GM21526 (cell line): ENCODE results near the gene DYNLT1.
"Not testable (repeated sequence)": the region's sequence is repeated elsewhere in the genome, so short reads cannot be mapped to it uniquely, and the experiment has no call there.

ENCODE experiments used
- ATAC-seq: cut with Tn5 transposase; IDR thresholded peaks from one replicate; pipeline ENCODE4 v1.9.1; 2021; ENCODE audit warnings: moderate library complexity; ENCODE audit not compliant: unreplicated experiment, low FRiP score

DYNLT1 gene

DNA sequence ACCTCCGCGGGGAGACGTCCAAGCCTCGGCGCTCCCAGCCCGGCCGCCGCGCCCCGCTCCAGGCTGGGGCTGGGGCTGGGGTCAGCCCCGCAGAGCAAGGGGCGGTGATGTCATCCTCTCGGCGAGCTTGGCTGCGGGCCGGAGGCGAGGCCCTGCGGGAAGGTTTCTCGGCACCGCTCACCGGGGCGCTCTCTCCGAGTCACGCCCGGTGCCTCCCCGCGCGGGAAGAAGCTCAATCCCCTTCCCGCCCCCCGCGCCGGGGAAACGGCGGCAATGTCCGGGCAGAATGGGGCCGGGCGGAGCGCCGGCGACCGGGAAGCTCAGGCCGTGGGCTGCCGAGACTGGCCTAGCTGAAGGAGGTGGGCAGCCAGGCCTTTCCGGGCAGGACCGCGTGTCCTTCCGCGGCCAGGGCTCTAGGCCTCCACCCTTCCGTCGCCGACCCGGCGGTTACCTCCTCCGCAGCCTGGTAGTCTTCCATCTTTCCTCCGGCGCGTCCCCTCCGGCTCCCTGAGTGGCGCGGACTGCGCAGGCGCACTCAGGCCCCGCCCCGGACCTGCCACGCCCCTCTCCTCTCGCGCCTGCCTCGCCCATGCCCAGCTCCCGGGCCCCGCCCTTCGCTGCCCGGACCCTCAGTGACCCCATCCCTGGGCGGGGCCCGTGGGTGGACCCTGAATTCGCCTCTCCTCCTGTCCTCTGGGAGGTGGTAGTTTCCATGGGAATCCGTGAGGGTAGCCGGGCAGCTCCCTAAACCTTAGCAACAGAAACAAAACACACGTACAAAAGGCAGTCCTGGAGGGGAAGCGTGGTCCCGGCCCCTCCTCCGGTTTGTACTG, at the start of gene DYNLT1:
DYNLT1 (minus strand) TSS at position 513 of the 833 bp plus-strand sequence; CDS start at position 478, 35 bp downstream.
- ATAC-seq, result peak; percentile 52

GRCh38 chr6:158688860-158689259, 44.3 kb upstream of the DYNLT1 start:
- no peak for ATAC-seq

DNA sequence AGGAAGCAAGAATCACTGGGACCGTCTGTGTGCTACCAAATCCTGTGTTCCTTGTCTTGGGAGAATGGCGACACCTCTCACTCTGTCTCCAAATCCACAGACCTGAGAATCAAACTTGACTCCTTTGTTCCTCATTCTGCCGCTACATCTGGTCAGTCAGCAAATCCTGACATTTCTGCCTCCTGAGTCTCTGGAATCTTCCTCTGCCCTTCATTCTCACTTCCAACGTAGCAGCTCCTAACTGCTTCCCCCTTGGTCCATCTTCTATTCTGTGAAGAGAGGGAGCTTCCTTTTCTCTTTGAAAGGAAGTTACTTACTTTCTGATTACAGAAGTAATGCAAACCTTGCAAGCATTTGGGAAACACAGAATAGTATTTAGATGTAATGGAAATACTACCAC, 43.0 kb upstream of the DYNLT1 start:
- no peak for ATAC-seq

DNA sequence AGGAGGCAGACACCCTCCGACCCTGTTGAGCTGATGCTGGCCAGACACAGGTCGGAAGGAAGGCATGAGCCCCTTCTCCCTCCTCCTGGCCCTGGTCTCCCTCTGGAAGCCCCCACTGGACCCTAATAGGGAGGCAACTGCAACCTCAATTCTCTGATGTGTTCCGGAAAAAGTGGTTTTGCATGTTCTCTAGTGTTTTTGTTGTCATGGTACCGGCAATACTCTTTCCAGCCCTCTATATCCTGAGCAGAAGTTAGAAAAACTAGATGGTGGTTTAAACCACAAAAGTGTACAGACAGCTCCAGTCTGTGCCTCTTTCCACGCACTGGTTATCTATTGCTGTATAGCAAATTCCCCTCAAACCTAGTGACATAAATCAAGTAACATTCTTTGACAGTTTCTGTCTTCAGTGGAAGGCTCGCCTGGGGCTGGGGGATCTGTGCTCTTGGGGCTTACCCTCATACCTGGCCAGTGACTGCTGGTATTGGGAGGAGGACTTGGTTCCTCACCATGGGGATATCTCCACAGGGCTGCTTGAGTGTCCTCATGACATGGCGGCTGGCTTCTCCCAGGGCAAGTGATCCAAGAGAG, 42.3 kb upstream of the DYNLT1 start:
- ATAC-seq, result no peak

DNA sequence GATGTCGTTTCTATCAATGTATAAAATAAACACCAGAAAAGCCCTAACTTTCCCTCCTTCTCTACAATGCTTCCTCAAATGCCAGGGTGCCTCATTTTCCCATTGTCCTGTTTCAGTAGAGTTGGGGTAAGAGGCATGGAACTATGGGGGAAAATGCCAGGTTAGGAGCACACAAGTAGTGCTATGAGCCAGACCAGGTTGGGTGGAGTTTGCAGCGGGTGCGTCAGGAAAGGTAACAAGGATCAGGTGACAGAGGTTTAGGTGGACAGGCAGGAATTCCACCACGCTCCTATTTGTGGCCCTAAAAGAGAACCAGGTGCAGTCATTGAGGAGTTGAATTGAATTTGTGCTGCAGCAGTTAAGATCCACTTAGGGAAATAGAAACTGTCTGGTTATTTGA, 41.8 kb upstream of the DYNLT1 start:
- ATAC-seq, result no peak

- ATAC-seq, result no peak
Observed at GRCh38 chr6:158684745-158685324, 40.3 kb upstream of the DYNLT1 start.

GRCh38 chr6:158684311-158684710, 39.8 kb upstream of the DYNLT1 start:
- ATAC-seq, result no peak

DNA sequence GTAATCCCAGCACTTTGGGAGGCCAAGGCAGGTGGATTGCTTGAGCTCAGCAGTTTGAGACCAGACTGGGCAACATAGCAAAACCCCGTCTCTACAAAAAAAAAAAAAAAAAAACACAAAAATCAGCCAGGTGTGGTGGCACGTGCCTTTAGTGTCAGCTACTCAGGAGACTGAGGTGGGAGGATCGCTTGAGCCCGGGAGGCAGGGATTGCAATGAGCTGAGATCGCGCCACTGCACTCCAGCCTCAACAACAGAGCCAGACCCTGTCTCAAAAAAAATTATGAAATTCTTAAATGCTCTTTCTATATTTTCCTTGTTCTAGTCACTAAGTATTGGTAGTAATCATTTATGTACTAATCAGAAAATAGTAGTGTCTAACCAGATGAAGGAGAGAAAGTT, 35.9 kb upstream of the DYNLT1 start:
- ATAC-seq, result no peak

DNA sequence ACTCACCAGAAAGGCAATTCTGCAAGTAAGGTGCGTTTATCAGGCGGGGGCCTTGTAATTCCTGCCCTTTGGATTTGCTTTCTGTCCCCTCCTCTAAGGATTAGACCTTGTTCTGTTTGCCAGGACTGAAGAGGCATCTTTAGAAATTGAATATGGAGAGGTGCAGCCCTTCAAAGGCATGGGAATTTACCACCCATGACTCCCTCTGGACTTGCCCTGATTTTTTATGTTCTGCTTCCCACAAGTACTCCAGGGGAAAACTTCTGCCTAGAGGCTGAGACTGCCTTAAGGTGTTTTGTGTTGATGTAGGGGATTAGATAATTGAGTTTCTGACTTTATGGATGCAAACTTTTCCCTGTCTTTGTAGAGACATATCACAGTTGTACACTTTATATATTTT, 35.5 kb upstream of the DYNLT1 start:
- no peak for ATAC-seq

- no peak for ATAC-seq
Observed at GRCh38 chr6:158677906-158678578, 33.5 kb upstream of the DYNLT1 start.

- ATAC-seq, result not testable (repeated sequence)
Observed at GRCh38 chr6:158677094-158677493, 32.6 kb upstream of the DYNLT1 start.

GRCh38 chr6:158674342-158675131, 30.0 kb upstream of the DYNLT1 start:
- no peak for ATAC-seq

GRCh38 chr6:158672726-158673125, 28.2 kb upstream of the DYNLT1 start:
- ATAC-seq, result no peak

DNA sequence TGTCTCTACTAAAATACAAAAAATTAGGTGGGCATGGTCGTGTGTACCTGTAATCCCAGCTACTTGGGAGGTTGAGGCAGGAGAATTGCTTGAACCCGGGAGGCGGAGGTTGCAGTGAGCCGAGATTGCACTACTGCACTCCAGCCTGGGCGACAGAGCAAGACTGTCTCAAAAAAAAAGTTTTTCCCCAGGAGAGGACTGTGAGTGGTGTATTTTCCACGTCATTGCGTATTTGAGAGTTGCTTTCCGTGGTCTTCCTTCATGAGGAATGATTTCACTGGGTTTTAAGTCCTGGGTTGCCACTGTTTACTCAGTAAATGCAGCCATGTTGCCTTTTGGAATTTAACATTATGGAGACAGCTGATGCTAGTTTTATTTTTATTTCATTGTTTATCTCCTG, 27.6 kb upstream of the DYNLT1 start:
- ATAC-seq, result not testable (repeated sequence)

- no peak for ATAC-seq
Observed at GRCh38 chr6:158669145-158670035, 24.8 kb upstream of the DYNLT1 start.

DNA sequence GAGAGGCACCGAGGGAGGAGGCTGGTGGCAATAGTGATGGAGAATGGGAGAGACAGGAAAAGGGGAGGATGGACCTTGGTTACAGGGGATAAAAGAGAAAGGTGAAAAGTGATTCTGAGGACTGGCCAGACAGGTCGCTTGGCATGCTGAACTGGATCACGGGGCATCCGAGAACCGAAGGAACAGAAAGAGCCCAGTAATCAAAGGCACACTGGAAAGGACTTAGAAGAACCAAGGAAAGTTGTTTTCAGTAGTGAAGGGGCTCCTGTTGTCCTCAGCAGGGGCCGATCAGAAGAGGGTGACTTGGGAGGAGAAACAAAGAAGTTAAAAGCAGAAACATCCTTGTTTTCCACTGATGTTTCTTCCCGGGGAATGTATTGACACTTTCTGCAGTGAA, 24.2 kb upstream of the DYNLT1 start:
- no peak for ATAC-seq

GRCh38 chr6:158667360-158667981, 22.9 kb upstream of the DYNLT1 start:
- ATAC-seq, result no peak

GRCh38 chr6:158666628-158667359, 22.3 kb upstream of the DYNLT1 start:
- no peak for ATAC-seq
